Loucy (cell line): ENCODE measurements around the gene CPSF7.

Source experiments
- H2AFZ ChIP-seq: fragments of 200-600 bp; sonication (generic); 2 replicates; pipeline ENCODE4 v1.6.0; 2016; ENCODE audit warnings: antibody characterized with exemption, mild to moderate bottlenecking, low read length, moderate library complexity
- H3F3A ChIP-seq: fragments of 200-600 bp; 2 replicates; pipeline ENCODE4 v1.6.0; 2016; ENCODE audit warnings: antibody characterized with exemption, low read depth, mild to moderate bottlenecking
- H3K27me3 ChIP-seq: fragments of 200-600 bp; sonication (generic); 2 replicates; pipeline ENCODE4 v1.6.1; 2014; ENCODE audit warnings: low read length, mild to moderate bottlenecking; ENCODE audit not compliant: insufficient read depth, poor library complexity, severe bottlenecking
- H3K36me3 ChIP-seq: fragments of 200-600 bp; sonication (generic); 2 replicates; pipeline ENCODE4 v1.6.1; 2016; ENCODE audit warnings: low read length; ENCODE audit not compliant: insufficient read depth
- H3K4me1 ChIP-seq: fragments of 200-600 bp; sonication (generic); 2 replicates; pipeline ENCODE4 v1.5.1; 2014; ENCODE audit warnings: low read length, mild to moderate bottlenecking; ENCODE audit not compliant: insufficient read depth, poor library complexity, severe bottlenecking
- H3K4me2 ChIP-seq: fragments of 200-600 bp; sonication (generic); 2 replicates; pipeline ENCODE4 v1.6.0; 2014; ENCODE audit warnings: antibody characterized with exemption, low read length, low read depth, mild to moderate bottlenecking; ENCODE audit not compliant: poor library complexity, severe bottlenecking
- H3K4me3 ChIP-seq: fragments of 200-600 bp; sonication (generic); 2 replicates; pipeline ENCODE4 v1.5.1; 2014; ENCODE audit warnings: low read length, mild to moderate bottlenecking, mixed read lengths; ENCODE audit not compliant: poor library complexity, severe bottlenecking
- H3K79me2 ChIP-seq: fragments of 200-600 bp; sonication (generic); 2 replicates; pipeline ENCODE4 v1.6.1; 2014; ENCODE audit warnings: low read length; ENCODE audit not compliant: insufficient read depth
- H3K9ac ChIP-seq: fragments of 200-600 bp; sonication (generic); 2 replicates; pipeline ENCODE4 v1.6.0; 2014; ENCODE audit warnings: mild to moderate bottlenecking, low read depth, low read length, moderate library complexity; ENCODE audit not compliant: poor library complexity, severe bottlenecking
- H3K9me2 ChIP-seq: fragments of 200-600 bp; sonication (generic); replicated peaks from 2 replicates; pipeline ENCODE4 v1.6.1; 2016; ENCODE audit warnings: low read depth, low read length, mixed read lengths
- H3K9me3 ChIP-seq: fragments of 200-600 bp; sonication (generic); 2 replicates; pipeline ENCODE4 v1.6.1; 2014; ENCODE audit warnings: mild to moderate bottlenecking, antibody characterized with exemption, low read length, low read depth; ENCODE audit not compliant: insufficient read depth
- H4K20me1 ChIP-seq: fragments of 200-600 bp; sonication (generic); 2 replicates; pipeline ENCODE4 v1.6.0; 2014; ENCODE audit warnings: antibody characterized with exemption, low read length, mild to moderate bottlenecking; ENCODE audit not compliant: insufficient read depth, poor library complexity, severe bottlenecking
- CTCF ChIP-seq: fragments of 200-600 bp; sonication (generic); conservative IDR thresholded peaks from 2 replicates; pipeline ENCODE4 v1.5.1; 2014; ENCODE audit warnings: mild to moderate bottlenecking, antibody characterized with exemption, low read length
- EZH2phosphoT487 ChIP-seq: fragments of 200-600 bp; IDR thresholded peaks from 2 replicates; pipeline ENCODE4 v1.6.1; 2018; ENCODE audit warnings: antibody characterized with exemption, mild to moderate bottlenecking, moderate library complexity, borderline replicate concordance

CPSF7 gene

GRCh38 chr11:61356706-61357105 is 73.1 kb downstream of the CPSF7 start:
- Histone ChIP-seq H3K9ac (no peak overlapping the region), H3K27me3 (no peaks in the 10 kb centered on the region), H2AFZ (no peak overlapping the region), H3F3A (no peaks in the 10 kb centered on the region), H3K4me3 (no peak overlapping the region), H3K79me2 (peaks cover 17% of the 10 kb centered on the region), H3K4me1 (peaks cover 15% of the 10 kb centered on the region), H4K20me1 (no peaks in the 10 kb centered on the region), H3K4me2 (no peak overlapping the region), H3K36me3 (no peaks in the 10 kb centered on the region), H3K9me3 (no peaks in the 10 kb centered on the region), H3K9me2 (no peaks in the 10 kb centered on the region)
- TF ChIP-seq CTCF = no peak
- TF ChIP-seq EZH2phosphoT487 = no peak

GRCh38 chr11:61354208-61354607 is 75.6 kb downstream of the CPSF7 start:
- Histone ChIP-seq H3K9me3 (no peaks in the 10 kb centered on the region), H3K9me2 (no peaks in the 10 kb centered on the region), H3K4me2 (no peak overlapping the region), H3K27me3 (no peaks in the 10 kb centered on the region), H3K9ac (no peak overlapping the region), H2AFZ (no peak overlapping the region), H3K36me3 (no peaks in the 10 kb centered on the region), H3K4me3 (no peak overlapping the region), H4K20me1 (no peaks in the 10 kb centered on the region), H3K79me2 (no peaks in the 10 kb centered on the region; the same call in 1 of the 2 replicates), H3K4me1 (peaks cover 1% of the 10 kb centered on the region), H3F3A (no peaks in the 10 kb centered on the region)
- TF ChIP-seq CTCF (no peak), EZH2phosphoT487 (no peak)

GRCh38 chr11:61353131-61354067 is 76.4 kb downstream of the CPSF7 start:
- Histone ChIP-seq H3K79me2 (no peaks in the 10 kb centered on the region), H3K4me2 (no peak overlapping the region), H3K9ac (no peak overlapping the region), H3K4me3 (no peak overlapping the region), H3K4me1 (no peaks in the 10 kb centered on the region), H3K9me2 (no peaks in the 10 kb centered on the region), H3K9me3 (no peaks in the 10 kb centered on the region), H2AFZ (no peak overlapping the region), H3F3A (no peaks in the 10 kb centered on the region), H3K27me3 (no peaks in the 10 kb centered on the region), H3K36me3 (no peaks in the 10 kb centered on the region; the same call in 1 of the 2 replicates), H4K20me1 (no peaks in the 10 kb centered on the region)
- TF ChIP-seq EZH2phosphoT487 (no peak), CTCF (no peak)
